ENCODE measurements around the gene RBM45.
A peak's percentile ranks its signal among the peaks of the same experiment; 100 is the strongest.
"Not testable (repeated sequence)": the region's sequence is repeated elsewhere in the genome, so short reads cannot be mapped to it uniquely, and the experiment has no call there.

The RBM45 gene

GRCh38 chr2:178112202-178113152 lies at the start of gene RBM45:
Gene RBM45 (plus strand): TSS chr2:178112437. CDS start chr2:178112547, 110 bp downstream.
- DNase-seq: peak; percentile 63 to 84

GRCh38 chr2:178066324-178066723 lies 45.9 kb upstream of the RBM45 start:
- no peak for DNase-seq

- DNase-seq: no peak
Measured at GRCh38 chr2:178066890-178067669, 45.2 kb upstream of the RBM45 start.

GRCh38 chr2:178068823-178069454 lies 43.3 kb upstream of the RBM45 start:
- DNase-seq: no peak

GRCh38 chr2:178069551-178069950 lies 42.7 kb upstream of the RBM45 start:
- DNase-seq: no peak

- no peak for DNase-seq
Measured at GRCh38 chr2:178070824-178071223, 41.4 kb upstream of the RBM45 start.

GRCh38 chr2:178072000-178072382 lies 40.2 kb upstream of the RBM45 start:
- no peak for DNase-seq

- peak; percentile 53 to 79 for DNase-seq
Measured at GRCh38 chr2:178072383-178073301, 39.6 kb upstream of the RBM45 start, which contains the start of gene PDE11A. Gene PDE11A (minus strand): TSS chr2:178072777. CDS start chr2:178072437, 340 bp downstream.

- DNase-seq: no peak
Measured at GRCh38 chr2:178074123-178075005, 37.9 kb upstream of the RBM45 start.

- DNase-seq: peak in 1 of 2 experiments; percentile 35
Measured at GRCh38 chr2:178075006-178075326, 37.3 kb upstream of the RBM45 start.

GRCh38 chr2:178076130-178076529 lies 36.1 kb upstream of the RBM45 start:
- no peak for DNase-seq

- DNase-seq: not testable (repeated sequence)
Measured at GRCh38 chr2:178079279-178079678, 33.0 kb upstream of the RBM45 start.

GRCh38 chr2:178082408-178083045 lies 29.7 kb upstream of the RBM45 start:
- DNase-seq: no peak

- DNase-seq: no peak
Measured at GRCh38 chr2:178084273-178084672, 28.0 kb upstream of the RBM45 start.

- no peak for DNase-seq
Measured at GRCh38 chr2:178088774-178089270, 23.4 kb upstream of the RBM45 start.

- no peak for DNase-seq
Measured at GRCh38 chr2:178093471-178093870, 18.8 kb upstream of the RBM45 start.

GRCh38 chr2:178101321-178102079 lies 10.7 kb upstream of the RBM45 start:
- DNase-seq: no peak

- DNase-seq: no peak
Measured at GRCh38 chr2:178105566-178105965, 6.7 kb upstream of the RBM45 start.

GRCh38 chr2:178106053-178106452 lies 6.2 kb upstream of the RBM45 start:
- DNase-seq: no peak

- no peak for DNase-seq
Measured at GRCh38 chr2:178108176-178108575, 4.1 kb upstream of the RBM45 start.

Measured in SW 1271 (cell line).